Measurements from ENCODE around the gene TOMM6.
"Not testable (repeated sequence)": the region's sequence is repeated elsewhere in the genome, so short reads cannot be mapped to it uniquely, and the experiment has no call there.

TOMM6 gene

DNA sequence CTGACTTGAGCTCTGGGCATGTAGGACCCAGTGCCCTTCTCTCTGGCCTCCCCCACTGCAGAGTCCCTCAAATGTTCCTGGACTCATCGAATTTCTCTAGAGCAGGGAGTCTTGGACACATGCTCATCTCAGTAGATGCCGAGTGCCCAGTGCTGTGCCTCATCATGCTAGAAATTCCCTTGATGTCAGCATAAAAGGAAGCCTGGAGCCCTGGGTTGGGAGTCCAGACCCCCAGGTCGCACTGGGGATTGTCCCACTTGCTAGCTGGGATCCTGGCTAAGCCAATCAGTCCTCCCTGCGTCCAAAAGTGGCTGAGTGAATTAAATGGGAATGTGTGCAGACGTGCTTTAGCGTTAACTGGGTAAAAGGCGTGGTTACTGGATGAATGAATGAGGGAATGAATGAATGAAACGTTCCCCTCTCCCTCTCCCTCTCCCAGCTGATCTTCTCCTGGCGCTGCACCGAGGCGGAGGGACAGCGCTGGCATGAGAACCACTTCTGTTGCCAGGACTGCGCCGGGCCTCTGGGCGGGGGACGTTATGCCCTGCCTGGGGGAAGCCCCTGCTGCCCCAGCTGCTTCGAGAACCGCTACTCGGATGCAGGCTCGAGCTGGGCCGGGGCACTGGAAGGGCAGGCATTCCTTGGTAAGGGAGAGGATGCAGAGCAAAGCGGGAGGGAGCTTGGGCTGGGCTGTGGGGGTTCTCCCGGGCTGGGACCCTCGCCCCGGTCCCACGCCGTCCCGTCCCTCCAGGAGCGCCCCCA, 1.6 kb upstream of the TOMM6 start:
- no peak for DNase-seq

DNA sequence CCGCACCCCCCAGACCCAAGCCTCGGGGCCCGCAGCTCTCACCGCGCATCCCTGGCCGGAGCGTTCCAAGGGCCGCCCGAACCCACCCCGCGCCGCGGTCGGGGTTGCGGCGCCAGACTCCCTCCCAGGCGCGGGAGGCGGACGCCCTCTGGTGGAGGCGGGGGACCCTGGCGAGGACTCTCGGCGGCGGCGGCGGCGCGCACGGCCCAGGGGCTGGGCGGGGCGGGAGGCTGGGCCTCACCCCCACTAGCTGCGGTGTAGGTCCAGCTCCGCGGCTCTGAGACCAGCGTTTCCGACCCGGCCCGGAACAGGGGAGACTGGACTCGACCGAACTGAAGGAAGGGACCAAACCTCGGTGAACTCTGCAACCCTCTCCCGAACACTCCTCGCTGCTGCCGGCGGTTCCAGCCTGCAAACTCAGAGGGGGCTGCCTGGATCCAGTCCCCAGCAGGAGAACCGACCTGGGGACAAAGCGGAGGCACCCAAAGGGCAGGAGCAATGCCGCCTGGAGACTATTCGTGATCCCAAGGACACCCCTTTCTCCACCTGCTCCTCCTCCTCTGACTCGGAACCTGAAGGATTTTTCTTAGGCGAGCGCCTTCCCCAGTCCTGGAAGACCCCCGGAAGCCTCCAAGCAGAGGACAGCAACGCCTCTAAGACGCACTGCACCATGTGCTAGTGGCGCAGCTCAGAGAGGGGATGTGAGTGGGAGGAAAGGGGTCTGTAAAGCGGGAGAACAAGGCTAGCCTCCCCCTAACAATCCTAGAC, 859 bp upstream of the TOMM6 start:
- peak; percentile 90 for DNase-seq

GRCh38 chr6:41789390-41789724, 1.9 kb downstream of the TOMM6 start:
- no peak for DNase-seq

DNA sequence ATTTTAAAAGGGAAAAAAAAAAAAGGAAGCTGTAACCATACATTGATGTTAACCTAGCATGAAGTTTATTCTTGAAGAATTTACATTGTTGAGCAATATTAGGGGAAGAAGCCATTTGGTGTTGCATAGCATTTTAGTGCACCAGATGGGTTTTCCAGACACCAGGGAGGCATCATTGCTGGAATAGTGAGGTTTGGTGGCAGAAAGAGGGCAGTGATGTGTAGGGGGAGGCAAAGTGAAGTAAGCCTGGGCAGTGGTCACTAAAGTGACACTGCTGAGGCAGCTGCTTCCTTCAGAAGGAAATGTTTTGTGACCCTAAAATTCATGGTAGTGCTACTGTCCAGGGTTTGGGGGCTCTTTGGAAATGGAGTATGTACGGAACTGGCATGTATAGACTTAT, 2.6 kb downstream of the TOMM6 start:
- no peak for DNase-seq

- DNase-seq = no peak
Observed at GRCh38 chr6:41791305-41791704, 3.8 kb downstream of the TOMM6 start.

DNA sequence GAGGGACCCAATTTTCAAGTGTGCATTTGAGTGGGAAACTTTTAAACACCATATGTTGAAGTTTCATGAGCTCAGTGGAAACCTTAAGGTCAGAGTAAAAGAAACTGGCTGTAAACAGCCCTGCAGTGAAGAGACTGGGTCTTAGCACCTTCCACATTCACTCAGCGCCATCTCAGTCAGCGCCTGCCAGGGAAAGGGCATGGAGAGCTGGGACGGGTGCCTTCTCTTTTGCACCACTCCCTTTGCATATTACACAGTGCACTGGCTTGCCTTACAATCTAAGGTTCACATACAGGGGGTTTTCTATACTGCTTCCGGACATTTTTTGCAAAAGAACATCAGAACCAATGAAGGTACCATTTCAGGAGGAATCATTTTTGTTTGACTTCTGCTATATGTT, 4.5 kb downstream of the TOMM6 start:
- no peak for DNase-seq

DNA sequence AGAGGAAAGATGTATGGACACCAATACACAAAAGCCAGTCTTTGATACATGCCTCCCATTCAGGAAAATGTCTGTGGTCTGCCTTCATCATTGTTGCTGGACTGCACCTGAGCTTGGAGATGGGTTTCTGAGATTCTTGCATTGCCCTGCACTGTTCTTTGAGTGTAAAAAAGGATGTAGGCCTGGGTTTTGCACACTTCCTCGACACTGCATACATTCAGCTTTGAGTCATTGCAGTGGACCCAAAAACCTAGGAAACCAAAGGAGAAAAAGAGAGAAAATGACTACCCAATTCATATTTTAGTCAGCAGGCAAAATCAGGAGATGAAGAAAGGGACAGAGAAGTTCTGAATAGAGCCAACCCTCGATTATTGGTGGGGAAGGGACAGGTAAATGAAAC, 9.0 kb downstream of the TOMM6 start:
- DNase-seq = no peak

DNA sequence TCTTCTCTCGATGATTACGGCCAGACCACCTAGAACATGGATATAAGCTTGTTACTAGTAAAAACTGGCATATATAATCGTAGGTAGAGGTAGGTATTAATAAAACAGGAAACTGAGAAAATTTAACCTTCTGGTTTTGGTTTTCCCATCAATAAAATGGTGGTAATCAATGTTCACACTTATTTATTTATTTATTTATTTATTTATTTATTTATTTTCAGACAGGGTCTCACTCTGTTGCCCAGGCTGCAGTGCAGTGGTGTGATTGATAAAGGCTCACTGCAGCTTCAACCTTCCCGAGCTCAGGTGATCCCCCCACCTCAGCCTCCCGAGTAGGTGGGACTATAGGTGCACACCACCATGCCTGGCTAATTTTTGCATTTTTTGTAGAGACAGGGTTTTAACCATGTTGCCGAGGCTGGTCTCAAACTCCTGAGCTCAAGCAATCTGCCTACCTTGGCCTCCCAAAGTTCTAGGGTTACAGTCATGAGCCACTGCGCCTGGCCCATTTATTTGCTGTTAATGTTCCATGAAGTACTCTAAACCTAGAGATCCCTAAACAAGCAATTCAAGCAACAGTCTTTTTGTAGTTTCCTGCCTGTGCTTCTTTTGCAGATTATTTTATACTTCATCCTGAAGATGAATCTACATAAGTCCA, 11.5 kb downstream of the TOMM6 start:
- no peak for DNase-seq

- DNase-seq = no peak
Observed at GRCh38 chr6:41799559-41799911, 12.0 kb downstream of the TOMM6 start.

GRCh38 chr6:41801380-41801779, 13.9 kb downstream of the TOMM6 start:
- DNase-seq = no peak

DNA sequence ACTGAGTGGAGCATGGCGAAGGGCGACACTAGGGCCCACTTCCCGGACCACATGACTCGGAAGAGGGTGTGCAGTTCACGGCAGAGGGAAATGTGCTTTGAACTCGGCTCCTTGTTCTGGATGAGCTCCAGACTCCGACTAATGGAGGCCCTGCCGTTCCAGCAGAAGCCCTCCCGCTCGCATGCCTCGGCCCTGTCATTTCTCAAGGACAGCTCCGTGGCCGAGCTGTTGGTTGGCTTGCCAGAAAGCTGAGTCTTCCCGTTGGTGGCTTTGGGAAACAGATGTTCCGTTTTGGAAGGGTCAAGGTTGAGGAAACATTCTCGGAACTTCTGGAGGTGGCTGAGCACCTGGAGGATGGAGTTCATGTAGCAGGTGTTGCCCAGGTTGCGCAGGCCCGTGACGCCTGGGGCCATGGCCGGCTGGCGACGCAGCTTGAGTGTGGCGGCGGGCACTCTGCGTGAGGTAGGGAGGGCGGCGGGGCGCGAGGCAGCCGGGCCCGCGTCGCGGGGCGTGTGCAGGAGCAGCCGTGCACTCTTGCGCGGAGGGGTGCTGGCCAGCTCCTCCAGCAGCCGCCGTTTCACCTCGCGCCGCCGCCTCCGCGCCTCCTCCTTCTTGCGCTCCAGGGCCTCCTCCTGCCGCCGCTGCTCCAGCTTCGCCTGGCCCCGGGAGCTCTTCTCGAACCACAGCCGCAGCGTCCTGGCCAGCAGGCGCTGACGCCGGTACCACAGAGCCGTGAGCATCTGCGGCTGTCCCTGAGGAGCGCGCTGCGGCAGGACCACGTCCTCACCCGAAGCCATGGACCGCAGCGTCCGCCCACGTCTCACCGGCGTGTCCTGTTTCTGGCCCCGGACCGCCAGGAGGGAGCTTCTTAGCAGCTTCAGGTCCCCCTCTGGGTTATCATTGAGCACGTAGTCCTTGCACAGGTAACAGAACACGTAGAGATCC, 18.6 kb downstream of the TOMM6 start:
- no peak for DNase-seq

DNA sequence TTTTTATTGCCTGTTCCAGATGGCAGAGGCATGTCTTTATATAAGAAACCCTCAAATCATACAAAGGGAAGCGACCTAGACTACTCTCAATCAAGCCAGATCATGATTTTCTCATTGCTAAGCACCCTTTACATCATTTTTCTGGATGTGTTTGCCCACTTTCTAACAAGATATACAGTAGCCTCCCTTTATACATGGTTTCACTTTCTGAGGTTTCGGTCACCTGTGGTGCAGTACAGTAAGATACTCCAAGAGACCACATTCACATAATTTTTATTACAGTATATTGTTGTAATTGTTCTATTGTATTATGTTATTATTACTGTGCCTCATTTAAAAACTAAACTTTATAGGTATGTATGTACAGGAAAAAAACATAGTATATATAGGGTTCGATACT, 23.6 kb downstream of the TOMM6 start:
- DNase-seq = peak; percentile 28

- DNase-seq = not testable (repeated sequence)
Observed at GRCh38 chr6:41811946-41812345, 24.5 kb downstream of the TOMM6 start.

DNA sequence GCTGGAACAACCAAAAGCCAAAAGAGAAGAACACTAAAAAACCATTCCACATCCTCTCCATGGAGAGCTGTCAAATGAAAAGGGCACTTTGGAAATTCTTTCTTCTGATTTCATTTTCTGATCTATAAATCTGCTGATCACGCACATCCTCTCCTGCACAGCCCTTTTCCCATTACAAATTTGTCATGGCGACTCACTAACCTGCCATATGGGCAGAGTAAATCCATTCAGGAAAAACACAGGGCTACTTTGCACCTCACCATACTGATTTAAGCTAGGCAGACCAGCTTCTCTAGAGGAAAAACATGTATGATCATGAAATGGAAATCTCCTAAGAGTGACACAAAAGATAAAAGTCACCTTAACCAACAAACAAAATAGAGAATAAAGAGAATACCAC, 26.0 kb downstream of the TOMM6 start:
- no peak for DNase-seq

- no peak for DNase-seq
Observed at GRCh38 chr6:41813956-41814355, 26.5 kb downstream of the TOMM6 start.

- DNase-seq = no peak
Observed at GRCh38 chr6:41814629-41815028, 27.1 kb downstream of the TOMM6 start.

GRCh38 chr6:41815587-41815986, 28.1 kb downstream of the TOMM6 start:
- DNase-seq = no peak

GRCh38 chr6:41818271-41819054, 31.0 kb downstream of the TOMM6 start:
- DNase-seq = no peak

DNA sequence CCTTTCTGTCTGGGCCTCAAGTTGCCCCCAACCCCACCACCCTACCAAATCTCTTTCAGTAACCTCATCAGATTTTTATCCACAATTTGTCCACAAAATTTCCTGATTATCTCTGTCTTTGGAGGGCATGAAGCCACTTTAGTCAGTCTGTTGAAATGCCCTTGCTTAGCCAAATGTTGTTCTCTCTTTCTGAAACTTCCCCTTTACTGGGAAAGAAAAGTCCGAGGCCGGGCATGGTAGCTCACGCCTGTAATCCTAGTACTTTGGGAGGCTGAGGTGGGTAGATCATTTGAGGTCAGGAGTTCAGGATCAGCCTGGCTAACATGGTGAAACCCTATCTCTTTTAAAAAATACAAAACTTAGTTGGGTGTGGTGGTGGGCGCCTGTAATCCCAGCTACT, 33.8 kb downstream of the TOMM6 start:
- no peak for DNase-seq

- DNase-seq = no peak
Observed at GRCh38 chr6:41822021-41822420, 34.5 kb downstream of the TOMM6 start.

DNA sequence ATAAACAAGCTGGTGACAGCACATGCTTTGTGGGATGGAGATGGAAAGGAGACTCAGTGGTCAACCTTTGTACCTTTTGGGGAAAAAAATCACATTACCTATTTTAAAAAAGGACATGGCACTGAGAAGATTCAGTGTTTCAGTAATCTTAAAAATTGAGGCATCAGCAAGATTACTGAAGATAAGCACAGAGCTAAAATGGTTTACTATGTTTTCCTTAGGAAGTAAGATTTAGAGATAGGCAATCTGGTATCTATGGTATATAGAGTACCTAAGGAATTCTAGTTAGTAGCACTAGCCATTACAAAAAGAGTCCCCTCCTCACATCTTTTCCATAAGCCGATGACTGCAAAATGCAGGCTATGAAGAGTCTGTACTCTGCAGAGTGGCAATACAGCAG, 35.7 kb downstream of the TOMM6 start:
- no peak for DNase-seq

All from RPMI8226 (cell line).